Mesenchymal stem cell (in vitro differentiated cells and primary cell): ENCODE data around the gene HSPB9.

ENCODE experiments used
- DNase-seq: peaks from one replicate; pipeline ENCODE4 v3.0.0-alpha.2; 2013
- H2AFZ ChIP-seq: one replicate; pipeline ENCODE4 v1.6.1; 2013; ENCODE audit warnings: low read depth, mild to moderate bottlenecking, control low read depth, inconsistent platforms, low read length, moderate library complexity
- H2AK5ac ChIP-seq: 2 replicates; pipeline ENCODE4 v1.6.1; 2013; ENCODE audit warnings: low read length, moderate library complexity, mild to moderate bottlenecking, inconsistent platforms; ENCODE audit not compliant: severe bottlenecking
- H2BK120ac ChIP-seq: one replicate; pipeline ENCODE4 v1.6.1; 2013; ENCODE audit warnings: low read depth, mild to moderate bottlenecking, inconsistent platforms, low read length, moderate library complexity
- H2BK12ac ChIP-seq, 2 experiments: one replicate each; pipeline ENCODE4 v1.6.1; 2013; ENCODE audit warnings: inconsistent platforms in 2 of 2, low read length in 2 of 2, mild to moderate bottlenecking in 2 of 2, moderate library complexity in 2 of 2, control low read depth in 1 of 2
- H2BK15ac ChIP-seq: one replicate; pipeline ENCODE4 v1.6.1; 2013; ENCODE audit warnings: mild to moderate bottlenecking, low read depth, inconsistent platforms; ENCODE audit not compliant: poor library complexity, severe bottlenecking
- H2BK5ac ChIP-seq: 2 replicates; pipeline ENCODE4 v1.6.1; 2013; ENCODE audit warnings: low read depth, mild to moderate bottlenecking, low read length, control low read depth, inconsistent platforms; ENCODE audit not compliant: poor library complexity, severe bottlenecking
- H3K14ac ChIP-seq, 2 experiments: one replicate each; pipeline ENCODE4 v1.6.1; 2013; ENCODE audit warnings: inconsistent platforms in 2 of 2, low read length in 2 of 2, control low read depth in 1 of 2, mild to moderate bottlenecking in 1 of 2, moderate library complexity in 1 of 2
- H3K18ac ChIP-seq, 2 experiments: one replicate each; pipeline ENCODE4 v1.6.1; 2013; ENCODE audit warnings: inconsistent platforms in 2 of 2, low read length in 2 of 2, control low read depth in 1 of 2, low read depth in 1 of 2, mild to moderate bottlenecking in 1 of 2
- H3K23ac ChIP-seq, 2 experiments: one replicate each; pipeline ENCODE4 v1.6.1; 2013; ENCODE audit warnings: inconsistent platforms in 2 of 2, low read length in 2 of 2, mild to moderate bottlenecking in 2 of 2, moderate library complexity in 2 of 2, control low read depth in 1 of 2
- H3K27ac ChIP-seq: 2 replicates; pipeline ENCODE4 v1.5.1; 2013; ENCODE audit warnings: mild to moderate bottlenecking, moderate library complexity, low read length, control low read depth, inconsistent platforms; ENCODE audit not compliant: poor library complexity, severe bottlenecking
- H3K27me3 ChIP-seq, 2 experiments: 2 replicates each; pipeline versions ENCODE4 v1.6.1 to v1.7.0; 2013; ENCODE audit warnings: low read length in 2 of 2, mild to moderate bottlenecking in 2 of 2, moderate library complexity in 2 of 2, control low read depth in 1 of 2, inconsistent platforms in 1 of 2; ENCODE audit not compliant: control insufficient read depth in 1 of 2, insufficient read depth in 1 of 2
- H3K36me3 ChIP-seq, 2 experiments: 2 replicates each; pipeline versions ENCODE4 v1.6.1 to v1.7.0; 2013; ENCODE audit warnings: low read length in 2 of 2, control low read depth in 1 of 2, inconsistent platforms in 1 of 2, low read depth in 1 of 2, mild to moderate bottlenecking in 1 of 2; ENCODE audit not compliant: insufficient read depth in 2 of 2, control insufficient read depth in 1 of 2
- H3K4ac ChIP-seq, 2 experiments: one replicate each; pipeline ENCODE4 v1.6.1; 2013; ENCODE audit warnings: inconsistent platforms in 2 of 2, low read length in 2 of 2, mild to moderate bottlenecking in 2 of 2, moderate library complexity in 2 of 2, control low read depth in 1 of 2, low read depth in 1 of 2
- H3K4me1 ChIP-seq: 2 replicates; pipeline ENCODE4 v1.6.1; 2013; ENCODE audit warnings: low read depth, low read length, control low read depth; ENCODE audit not compliant: control insufficient read depth, insufficient read depth
- H3K4me2 ChIP-seq: 2 replicates; pipeline ENCODE4 v1.6.1; 2013; ENCODE audit warnings: low read length, mild to moderate bottlenecking, inconsistent platforms; ENCODE audit not compliant: poor library complexity, severe bottlenecking
- H3K4me3 ChIP-seq, 2 experiments: 2 replicates each; pipeline versions ENCODE4 v1.5.1 to v1.7.0; 2013; ENCODE audit warnings: low read length in 2 of 2, mild to moderate bottlenecking in 2 of 2, control low read depth in 1 of 2, low read depth in 1 of 2; ENCODE audit not compliant: insufficient read depth in 1 of 2
- H3K79me1 ChIP-seq: replicated peaks from 2 replicates; pipeline ENCODE4 v1.6.1; 2013; ENCODE audit warnings: mild to moderate bottlenecking, control low read depth, low read length, inconsistent platforms; ENCODE audit not compliant: poor library complexity, severe bottlenecking
- H3K9ac ChIP-seq: 2 replicates; pipeline ENCODE4 v1.7.0; 2013; ENCODE audit warnings: mild to moderate bottlenecking, low read length, moderate library complexity
- H3K9me3 ChIP-seq: 2 replicates; pipeline ENCODE4 v1.7.0; 2013; ENCODE audit warnings: mild to moderate bottlenecking, low read length; ENCODE audit not compliant: control insufficient read depth
- H4K8ac ChIP-seq: one replicate; pipeline ENCODE4 v1.6.1; 2013; ENCODE audit warnings: inconsistent platforms, mild to moderate bottlenecking, low read length, moderate library complexity
- H4K91ac ChIP-seq: one replicate; pipeline ENCODE4 v1.6.1; 2013; ENCODE audit warnings: mild to moderate bottlenecking, low read length, inconsistent platforms
- WGBS: methylation state at CpG from one replicate; pipeline ENCODE4 v1.1.7; 2013; ENCODE audit warnings: mixed read lengths; 5-methylcytosine and 5-hydroxymethylcytosine counted together

The HSPB9 gene

GRCh38 chr17:42159796-42160530, 37.4 kb downstream of the HSPB9 start:
- 90% methylated on average over 14 of the region's 14 CpGs for WGBS
- Histone ChIP-seq H2BK5ac (no peak overlapping the region), H3K4me1 (peaks cover 5% of the 10 kb centered on the region), H2AFZ (no peak overlapping the region), H3K14ac (no peak overlapping the region), H3K27me3 (peaks cover 0 to 11% of the 10 kb centered on the region in 2 experiments), H2BK12ac (no peak overlapping the region), H4K8ac (no peak overlapping the region), H3K27ac (no peak overlapping the region), H3K36me3 (no peaks in the 10 kb centered on the region), H2BK120ac (no peak overlapping the region), H3K18ac (no peak overlapping the region), H3K23ac (no peak overlapping the region), H4K91ac (peak overlapping the region; percentile 31), H3K4me3 (no peak overlapping the region), H3K9ac (no peak overlapping the region), H2AK5ac (no peak overlapping the region), H3K4me2 (no peak overlapping the region), H2BK15ac (no peak overlapping the region), H3K4ac (no peak overlapping the region), H3K9me3 (no peaks in the 10 kb centered on the region), H3K79me1 (peaks cover 1% of the 10 kb centered on the region)
- DNase-seq, result no peak

DNA sequence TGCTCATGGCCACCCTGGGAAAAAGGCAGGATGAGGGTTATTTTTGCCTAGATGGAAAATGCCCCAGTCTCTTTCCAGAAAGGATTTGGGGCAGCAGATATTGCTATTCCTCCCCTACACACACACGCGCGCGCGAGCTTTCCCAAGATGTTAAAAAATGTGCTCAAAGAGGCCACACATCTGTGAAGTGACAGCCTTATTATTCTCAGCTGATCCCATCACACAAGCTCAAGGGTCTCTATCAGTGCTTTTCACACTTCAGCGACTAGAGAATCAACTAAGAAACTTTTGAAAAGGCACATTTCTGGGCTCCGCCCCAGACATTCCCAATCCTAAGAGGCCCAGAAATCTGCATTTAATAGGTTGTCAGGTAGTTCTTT, 37.9 kb downstream of the HSPB9 start:
- no peak overlapping the region for H3K4me3 ChIP-seq
- no peak overlapping the region for H3K9ac ChIP-seq
- H3K79me1 ChIP-seq, result peaks cover 1% of the 10 kb centered on the region
- no peaks in the 10 kb centered on the region for H3K36me3 ChIP-seq
- no peak overlapping the region for H3K18ac ChIP-seq
- no peak for DNase-seq
- H3K14ac ChIP-seq, result no peak overlapping the region
- no peak overlapping the region for H2AK5ac ChIP-seq
- no peak overlapping the region for H3K4ac ChIP-seq
- peaks cover 0 to 15% of the 10 kb centered on the region in 2 experiments for H3K27me3 ChIP-seq
- H2BK12ac ChIP-seq, result no peak overlapping the region
- H2AFZ ChIP-seq, result no peak overlapping the region
- WGBS, result 88% methylated on average over 6 of the region's 7 CpGs
- H4K91ac ChIP-seq, result no peak overlapping the region
- no peak overlapping the region for H2BK15ac ChIP-seq
- H3K23ac ChIP-seq, result no peak overlapping the region
- H3K4me1 ChIP-seq, result peaks cover 2% of the 10 kb centered on the region
- H2BK5ac ChIP-seq, result no peak overlapping the region
- no peak overlapping the region for H2BK120ac ChIP-seq
- H4K8ac ChIP-seq, result no peak overlapping the region
- no peak overlapping the region for H3K27ac ChIP-seq
- no peak overlapping the region for H3K4me2 ChIP-seq
- H3K9me3 ChIP-seq, result no peaks in the 10 kb centered on the region

GRCh38 chr17:42163113-42163512, 40.5 kb downstream of the HSPB9 start:
- H2BK15ac ChIP-seq, result no peak overlapping the region
- no peak overlapping the region for H4K91ac ChIP-seq
- no peak overlapping the region for H3K14ac ChIP-seq
- H3K4me3 ChIP-seq, result no peak overlapping the region
- H3K4ac ChIP-seq, result no peak overlapping the region
- H3K18ac ChIP-seq, result no peak overlapping the region
- no peaks in the 10 kb centered on the region for H3K9me3 ChIP-seq
- no peak overlapping the region for H3K27ac ChIP-seq
- no peak overlapping the region for H3K9ac ChIP-seq
- no peak overlapping the region for H2AK5ac ChIP-seq
- no peak overlapping the region for H4K8ac ChIP-seq
- DNase-seq, result no peak
- H2BK12ac ChIP-seq, result no peak overlapping the region
- no peaks in the 10 kb centered on the region for H3K36me3 ChIP-seq
- H3K4me1 ChIP-seq, result no peaks in the 10 kb centered on the region
- H3K27me3 ChIP-seq, result peaks cover 0 to 16% of the 10 kb centered on the region in 2 experiments
- no peak overlapping the region for H2AFZ ChIP-seq
- H2BK120ac ChIP-seq, result no peak overlapping the region
- H2BK5ac ChIP-seq, result no peak overlapping the region
- no peaks in the 10 kb centered on the region for H3K79me1 ChIP-seq
- H3K23ac ChIP-seq, result no peak overlapping the region
- no peak overlapping the region for H3K4me2 ChIP-seq
- 64% methylated on average over 8 of the region's 8 CpGs for WGBS

- Histone ChIP-seq H3K27me3 (peaks cover 0 to 16% of the 10 kb centered on the region in 2 experiments), H3K4me1 (no peaks in the 10 kb centered on the region), H2AK5ac (no peak overlapping the region), H2BK5ac (no peak overlapping the region), H3K14ac (no peak overlapping the region), H3K9me3 (no peaks in the 10 kb centered on the region), H3K4me3 (no peak overlapping the region), H3K79me1 (no peaks in the 10 kb centered on the region), H3K9ac (no peak overlapping the region), H2BK15ac (no peak overlapping the region), H3K36me3 (no peaks in the 10 kb centered on the region), H2BK12ac (no peak overlapping the region), H3K18ac (no peak overlapping the region), H2BK120ac (no peak overlapping the region), H3K27ac (no peak overlapping the region), H3K23ac (no peak overlapping the region), H2AFZ (no peak overlapping the region), H4K8ac (no peak overlapping the region), H3K4me2 (no peak overlapping the region), H3K4ac (no peak overlapping the region), H4K91ac (no peak overlapping the region)
- DNase-seq, result no peak
- WGBS, result 83% methylated on average over 14 of the region's 22 CpGs
These were observed 41.2 kb downstream of the HSPB9 start for GRCh38 chr17:42163696-42164407.
